ENCODE data around the gene PFN1. TPM values are rescaled to one million over a fixed set of nuclear protein-coding genes. Genes with fewer than 3 reads are reported as not detected.

PFN1 gene
- total and polyA plus RNA-seq, 2 of the 8 experiments (the other 6 are each of a cell fraction or from before 2014, with no cell fraction given) = 1,355 to 1,949 TPM

GRCh38 chr17:4934173-4934979, 14.0 kb downstream of the PFN1 start (continued):
- TF ChIP-seq JUN (IDR thresholded peaks at IDR 0.05; ENCODE audit: low read depth, low read length) (no peak), CBX5 (IDR thresholded peaks at IDR 0.05; ENCODE audit: low read depth, low read length) (no peak), RNF2 (IDR thresholded peaks at IDR 0.05; ENCODE audit: borderline replicate concordance, low read depth, low read length, missing control alignments, poor library complexity, severe bottlenecking) (no peak), USF2 (IDR thresholded peaks at IDR 0.05; ENCODE audit: low read length) (no peak), ASH2L (IDR thresholded peaks at IDR 0.05; ENCODE audit: low read length) (no peak), NRF1 (IDR thresholded peaks at IDR 0.05; ENCODE audit: low read depth, low read length) (no peak), FOSL1 (IDR thresholded peaks at IDR 0.05; ENCODE audit: insufficient read depth, low read depth, low read length) (no peak), ZNF274 (IDR thresholded peaks at IDR 0.05; ENCODE audit: borderline replicate concordance, extremely low read depth, low read length) (no peak), E2F6 (IDR thresholded peaks at IDR 0.05) (no peak), YY1 (IDR thresholded peaks at IDR 0.05; ENCODE audit: low read depth, low read length) (peak; percentile 54; the same call in 1 of the 2 replicates), BACH1 (IDR thresholded peaks at IDR 0.05; ENCODE audit: low read length) (peak; percentile 11; the same call in 1 of the 2 replicates), SAP30 (IDR thresholded peaks at IDR 0.05; ENCODE audit: insufficient read depth, insufficient replicate concordance, low read length) (no peak), TAF7 (optimal IDR thresholded peaks at IDR 0.05; ENCODE audit: borderline replicate concordance, low read depth, low read length) (no peak), TEAD4 (IDR thresholded peaks at IDR 0.05; ENCODE audit: low read depth, low read length) (no peak), CTCF (IDR thresholded peaks at IDR 0.05; ENCODE audit: control extremely low read depth in 1 of 3, insufficient read depth in 1 of 3, low read depth in 1 of 3, low read length in 3 of 3) (peak; percentile 15 to 55 (median 51)), HDAC6 (IDR thresholded peaks at IDR 0.05; ENCODE audit: low read depth, low read length) (no peak), NANOG (IDR thresholded peaks at IDR 0.05; ENCODE audit: insufficient read depth, low read depth, low read length, poor library complexity, severe bottlenecking) (no peak)

All from H1 (cell line).